Brain microvascular endothelial cell (primary cell): ENCODE results near the gene CRK.

Experiments used
- DNase-seq: peaks from one replicate; pipeline ENCODE4 v3.0.0-alpha.2; 2020
- H3K27ac ChIP-seq: fragments of 250-450 bp; sonication (Bioruptor Pico); 2 replicates; pipeline ENCODE4 v1.5.1; 2020; ENCODE audit warnings: mild to moderate bottlenecking, moderate library complexity
- H3K27me3 ChIP-seq: fragments of 250-450 bp; sonication (Bioruptor Pico); replicated peaks from 2 replicates; pipeline ENCODE4 v1.5.1; 2020; ENCODE audit warnings: mild to moderate bottlenecking
- H3K36me3 ChIP-seq: fragments of 250-450 bp; sonication (Bioruptor Pico); replicated peaks from 2 replicates; pipeline ENCODE4 v1.5.1; 2020; ENCODE audit warnings: mild to moderate bottlenecking
- H3K4me3 ChIP-seq: 2 replicates; pipeline ENCODE4 v1.5.1; 2011; ENCODE audit warnings: low read depth, mild to moderate bottlenecking, control low read depth, low read length, moderate library complexity
- CTCF ChIP-seq: IDR thresholded peaks from 2 replicates; pipeline ENCODE4 v1.5.1; 2011; ENCODE audit warnings: low read depth, mild to moderate bottlenecking, moderate library complexity, low read length, control low read depth, inconsistent platforms; ENCODE audit errors: missing control alignments
- in situ Hi-C: cut with HindIII; loops from 2 replicates; pipeline ENCODE4 v1.10.0; 2017; ENCODE audit warnings: low sequenced_read_pairs, low pct_ligation_motif_present

Gene CRK

GRCh38 chr17:1455797-1456599, at the start of gene CRK:
Gene CRK, minus strand, starts transcription at chr17:1456232. Its CDS starts 115 bp downstream, at chr17:1456117.
- DNase-seq: peak; percentile 87
- peak within 1 kb of the TSS; percentile 89 for H3K27ac ChIP-seq
- peak; percentile 6 for TF ChIP-seq CTCF
- H3K4me3 ChIP-seq: peak within 1 kb of the TSS; percentile 95
- in situ Hi-C loops: no loop called here
- no peaks in the 10 kb centered on the region for H3K27me3 ChIP-seq
- peaks cover 3% of the 10 kb centered on the region for H3K36me3 ChIP-seq

DNA sequence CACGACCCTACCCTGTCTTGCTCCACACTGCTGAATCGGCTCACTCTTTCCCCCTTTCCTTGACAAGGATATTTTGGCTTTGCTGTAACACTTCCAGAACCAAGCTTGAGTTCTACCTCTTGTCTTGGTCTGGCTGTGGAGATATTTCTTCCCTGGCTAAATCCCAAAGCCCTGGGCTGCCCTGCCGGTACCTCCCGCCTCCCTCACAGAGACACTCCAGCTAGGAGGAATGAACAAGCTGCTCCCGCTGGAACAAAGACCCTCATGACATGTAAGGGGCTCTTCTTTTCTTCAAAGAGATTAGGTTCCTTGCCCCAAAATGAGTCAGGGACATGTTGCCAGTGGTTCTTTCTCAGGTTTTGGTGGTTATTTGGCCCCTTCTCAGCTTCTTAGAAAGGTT, 49.6 kb upstream of the CRK start:
- Histone ChIP-seq H3K27me3 (no peaks in the 10 kb centered on the region), H3K36me3 (peaks cover 3% of the 10 kb centered on the region), H3K27ac (no peak overlapping the region), H3K4me3 (no peak overlapping the region)
- TF ChIP-seq CTCF: no peak
- in situ Hi-C loops: no loop called here
- DNase-seq: no peak

GRCh38 chr17:1504866-1505265, 48.8 kb upstream of the CRK start:
- H3K27me3 ChIP-seq: no peaks in the 10 kb centered on the region
- H3K36me3 ChIP-seq: peaks cover 3% of the 10 kb centered on the region
- no peak for DNase-seq
- TF ChIP-seq CTCF: no peak
- H3K4me3 ChIP-seq: no peak overlapping the region
- in situ Hi-C loops: no loop called here
- no peak overlapping the region for H3K27ac ChIP-seq

DNA sequence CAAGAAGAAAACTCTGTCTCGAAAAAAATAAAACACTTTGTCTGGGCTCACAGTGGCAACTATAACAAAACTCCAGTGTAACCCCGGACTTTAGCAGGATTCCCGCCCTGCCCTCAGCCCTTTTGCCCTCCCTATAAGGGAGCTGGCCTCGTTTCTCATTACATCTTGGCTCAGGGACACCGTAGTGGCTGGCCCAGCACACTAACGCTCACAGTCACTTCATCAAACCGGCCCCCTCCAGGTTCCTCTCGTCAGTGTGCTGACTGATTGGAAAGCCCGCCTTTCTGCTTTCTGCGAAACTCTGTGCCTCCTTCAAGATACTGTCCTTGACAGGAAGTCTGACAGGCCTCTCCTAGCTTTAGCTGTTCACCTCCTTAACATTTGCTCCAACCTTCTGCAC, 47.7 kb upstream of the CRK start:
- in situ Hi-C loops: no loop called here
- DNase-seq: no peak
- Histone ChIP-seq H3K27ac (no peak overlapping the region), H3K27me3 (no peaks in the 10 kb centered on the region), H3K4me3 (no peak overlapping the region), H3K36me3 (no peaks in the 10 kb centered on the region)
- TF ChIP-seq CTCF: no peak

DNA sequence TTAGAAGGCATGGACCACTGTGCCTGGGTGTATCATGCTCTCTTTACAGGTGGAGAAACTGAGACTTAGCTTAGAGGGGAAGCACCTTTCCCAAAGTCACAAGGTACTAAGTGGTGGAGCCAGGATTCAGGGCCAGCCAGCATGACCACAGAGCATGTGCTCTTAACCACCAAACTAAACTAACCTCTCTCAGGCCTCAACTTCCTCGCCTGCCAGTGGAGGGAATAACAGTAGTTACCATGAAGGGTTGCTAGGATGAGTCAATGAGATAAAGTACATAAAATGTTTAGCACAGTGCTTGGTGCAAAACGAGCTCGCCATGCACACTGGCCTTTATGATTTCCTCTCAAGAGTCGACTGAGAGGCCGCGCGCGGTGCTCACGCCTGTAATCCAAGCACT, 42.8 kb upstream of the CRK start:
- Histone ChIP-seq H3K36me3 (no peaks in the 10 kb centered on the region), H3K27me3 (no peaks in the 10 kb centered on the region), H3K27ac (no peak overlapping the region), H3K4me3 (no peak overlapping the region)
- peak; percentile 77 for DNase-seq
- TF ChIP-seq CTCF: no peak
- in situ Hi-C loops: no loop called here

- in situ Hi-C loops: no loop called here
Observed at GRCh38 chr17:1498233-1498632, 42.2 kb upstream of the CRK start.

More at GRCh38 chr17:1498233-1498632, 42.2 kb upstream of the CRK start:
- H3K36me3 ChIP-seq: no peaks in the 10 kb centered on the region
- TF ChIP-seq CTCF: no peak
- no peaks in the 10 kb centered on the region for H3K27me3 ChIP-seq
- DNase-seq: no peak
- no peak overlapping the region for H3K27ac ChIP-seq
- H3K4me3 ChIP-seq: no peak overlapping the region
